HCT116 (cell line): Measurements from ENCODE around the gene CECR2. TPM values are rescaled to one million over a fixed set of nuclear protein-coding genes. Genes with fewer than 3 reads are reported as not detected.

Experiments
- ATAC-seq: fragments of 200-7000 bp; cut with Tn5 transposase; 2 replicates; pipeline ENCODE4 v1.9.1; 2020; ENCODE audit warnings: mild to moderate bottlenecking, moderate library complexity
- BruUV-seq: library from RNA; stranded (reverse); fragments of 400-500 nt; replicated peaks from 2 replicates; lab custom pipeline; 2021; lab: Mats Ljungman, UMichigan
- CTCF ChIA-PET: fragments of 300-600 bp; sonication (Branson Sonifier 250); formaldehyde crosslinking; loops from one replicate; lab custom pipeline; 2021; ENCODE audit warnings: antibody characterized with exemption; lab: Charles Lee
- POLR2A ChIA-PET: fragments of 300-600, 350-600 bp; sonication (Branson Sonifier 250); formaldehyde crosslinking; loops from one replicate; lab custom pipeline; 2021; ENCODE audit warnings: antibody characterized with exemption; lab: Charles Lee
- RAD21 ChIA-PET, 2 experiments: fragments of 300-600 bp; sonication (Branson Sonifier 250); formaldehyde crosslinking; loops; one replicate each; lab custom pipeline; 2023; ENCODE audit warnings: low total read pairs in 2 of 2; ENCODE audit not compliant: uncharacterized antibody in 2 of 2, unreplicated experiment in 2 of 2, low non-redundant PET in 1 of 2; lab: Charles Lee
- DNase-seq: peaks from one replicate; pipeline ENCODE4 v3.0.0-alpha.2; 2010; ENCODE audit warnings: low read depth, low spot score
- H2AFZ ChIP-seq: fragments of 200-600 bp; shearing (Covaris generic), sonication (generic); 2 replicates; pipeline ENCODE4 v1.6.1; 2017; ENCODE audit warnings: low read depth, mixed run types, mixed read lengths, antibody characterized with exemption, low read length; ENCODE audit not compliant: poor library complexity, severe bottlenecking
- H3K27ac ChIP-seq: 2 replicates; pipeline ENCODE4 v1.5.1; 2012; ENCODE audit warnings: low read depth, low read length
- H3K27me3 ChIP-seq: fragments of 200-600 bp; sonication (generic); 2 replicates; pipeline ENCODE4 v1.6.1; 2016; ENCODE audit warnings: mixed run types, low read length, mixed read lengths; ENCODE audit not compliant: insufficient read depth
- H3K36me3 ChIP-seq, 2 experiments: fragments of 200-500 bp in 1 of 2; fragments of 200-600 bp in 1 of 2; sonication (Bioruptor generic) in 1 of 2; sonication (generic) in 1 of 2; 2 replicates each; pipeline versions ENCODE4 v1.5.1 to v1.6.1; 2014 to 2016; ENCODE audit warnings: low read length in 2 of 2, inconsistent platforms in 1 of 2, mixed read lengths in 1 of 2, mixed run types in 1 of 2; ENCODE audit not compliant: insufficient read depth in 2 of 2, control insufficient read depth in 1 of 2
- H3K4me1 ChIP-seq, 2 experiments: fragments of 200-600 bp in 1 of 2; sonication (generic) in 1 of 2; 2 replicates each; pipeline versions ENCODE4 v1.5.1 to v1.6.1; 2012 to 2017; ENCODE audit warnings: low read length in 2 of 2, inconsistent platforms in 1 of 2, mild to moderate bottlenecking in 1 of 2, mixed read lengths in 1 of 2, mixed run types in 1 of 2, moderate library complexity in 1 of 2; ENCODE audit not compliant: insufficient read depth in 2 of 2, control insufficient read depth in 1 of 2
- H3K4me2 ChIP-seq: fragments of 200-600 bp; sonication (generic); 2 replicates; pipeline ENCODE4 v1.6.1; 2017; ENCODE audit warnings: mixed run types, low read length, mixed read lengths
- H3K4me3 ChIP-seq, 2 experiments: fragments of 200-600 bp in 1 of 2; sonication (generic) in 1 of 2; replicated peaks in 1 of 2; 2 replicates each; pipeline ENCODE4 v1.5.1; 2011 to 2016; ENCODE audit warnings: low read length in 2 of 2, control low read depth in 1 of 2, low read depth in 1 of 2, mild to moderate bottlenecking in 1 of 2, mixed read lengths in 1 of 2, mixed run types in 1 of 2
- H3K79me2 ChIP-seq: fragments of 200-600 bp; sonication (generic); 2 replicates; pipeline ENCODE4 v1.6.1; 2017; ENCODE audit warnings: mild to moderate bottlenecking, mixed run types, low read length, moderate library complexity, mixed read lengths; ENCODE audit not compliant: insufficient read depth
- H3K9ac ChIP-seq: fragments of 200-600 bp; sonication (generic); 2 replicates; pipeline ENCODE4 v1.6.1; 2016; ENCODE audit warnings: low read length, mixed read lengths
- H3K9me2 ChIP-seq: fragments of 200-600 bp; sonication (generic), shearing (Covaris generic); 2 replicates; pipeline ENCODE4 v1.6.1; 2017; ENCODE audit warnings: mixed run types, mild to moderate bottlenecking, moderate library complexity; ENCODE audit not compliant: insufficient read depth
- H3K9me3 ChIP-seq, 2 experiments: fragments of 200-500 bp in 1 of 2; fragments of 200-600 bp in 1 of 2; sonication (Bioruptor generic) in 1 of 2; sonication (generic) in 1 of 2; 2 replicates each; pipeline ENCODE4 v1.6.1; 2014 to 2017; ENCODE audit warnings: low read length in 2 of 2, mixed read lengths in 2 of 2, inconsistent platforms in 1 of 2, low read depth in 1 of 2, mild to moderate bottlenecking in 1 of 2, mixed run types in 1 of 2, moderate library complexity in 1 of 2; ENCODE audit not compliant: control insufficient read depth in 1 of 2, insufficient read depth in 1 of 2
- H4K20me1 ChIP-seq: fragments of 200-600 bp; sonication (generic), shearing (Covaris generic); 2 replicates; pipeline ENCODE4 v1.6.1; 2017; ENCODE audit warnings: mixed run types, mild to moderate bottlenecking, moderate library complexity; ENCODE audit not compliant: insufficient read depth
- CEBPB ChIP-seq: IDR thresholded peaks from 2 replicates; pipeline ENCODE4 v1.6.1; 2012; ENCODE audit warnings: low read depth
- CTCF ChIP-seq, 3 experiments: fragments of 200-600 bp in 1 of 3; sonication (generic) in 1 of 3; IDR thresholded peaks in 2 of 3; conservative IDR thresholded peaks in 1 of 3; 2 replicates each; pipeline ENCODE4 v1.5.1; 2012 to 2017; ENCODE audit warnings: low read depth in 2 of 3, low read length in 2 of 3, antibody characterized with exemption in 1 of 3, borderline replicate concordance in 1 of 3, control low read depth in 1 of 3, mild to moderate bottlenecking in 1 of 3, mixed read lengths in 1 of 3, mixed run types in 1 of 3, moderate library complexity in 1 of 3; ENCODE audit not compliant: insufficient read depth in 1 of 3
- EGR1 ChIP-seq: IDR thresholded peaks from 2 replicates; pipeline ENCODE4 v1.6.1; 2012; ENCODE audit warnings: low read depth
- EZH2 ChIP-seq: fragments of 200-600 bp; sonication (generic); IDR thresholded peaks from 2 replicates; pipeline ENCODE4 v1.6.1; 2017; ENCODE audit warnings: antibody characterized with exemption, mixed run types
- EZH2phosphoT487 ChIP-seq: fragments of 200-600 bp; IDR thresholded peaks from 2 replicates; pipeline ENCODE4 v1.6.1; 2018; ENCODE audit warnings: antibody characterized with exemption, borderline replicate concordance
- FOSL1 ChIP-seq: IDR thresholded peaks from 2 replicates; pipeline ENCODE4 v1.6.1; 2012; ENCODE audit warnings: low read depth
- POLR2A ChIP-seq: IDR thresholded peaks from 2 replicates; pipeline ENCODE4 v1.7.0; 2011; ENCODE audit warnings: borderline replicate concordance; ENCODE audit not compliant: insufficient read depth, insufficient read length; ENCODE audit errors: extremely low read depth
- REST ChIP-seq: IDR thresholded peaks from 2 replicates; pipeline ENCODE4 v1.6.1; 2012; ENCODE audit warnings: low read depth
- SIN3A ChIP-seq: IDR thresholded peaks from 2 replicates; pipeline ENCODE4 v1.6.1; 2012; ENCODE audit warnings: low read depth
- SP1 ChIP-seq: IDR thresholded peaks from 2 replicates; pipeline ENCODE4 v1.6.1; 2012; ENCODE audit warnings: low read depth
- SRF ChIP-seq: IDR thresholded peaks from 2 replicates; pipeline ENCODE4 v1.6.1; 2012; ENCODE audit warnings: low read depth
- TCF7L2 ChIP-seq: IDR thresholded peaks from 2 replicates; pipeline ENCODE4 v1.7.0; 2011; ENCODE audit warnings: borderline replicate concordance, inconsistent platforms; ENCODE audit not compliant: insufficient read depth, insufficient read length; ENCODE audit errors: extremely low read depth
- ZBTB33 ChIP-seq: IDR thresholded peaks from 2 replicates; pipeline ENCODE4 v1.6.1; 2011; ENCODE audit warnings: mild to moderate bottlenecking, low read length, moderate library complexity; ENCODE audit not compliant: insufficient replicate concordance; ENCODE audit errors: extremely low read depth
- ZFX ChIP-seq: fragments of 450-650 bp; IDR thresholded peaks from 2 replicates; pipeline ENCODE4 v1.6.1; 2017
- ZNF274 ChIP-seq: fragments of 200-500 bp; sonication (Bioruptor generic); IDR thresholded peaks from 2 replicates; pipeline ENCODE4 v1.6.1; 2014; ENCODE audit warnings: mild to moderate bottlenecking, low read depth, low read length, inconsistent platforms
- intact Hi-C: fragments of 100-400 bp; cut with micrococcal nuclease; formaldehyde crosslinking; loops from 2 replicates; pipeline ENCODE4 v1.10.0; 2022
- total RNA-seq: library from RNA; stranded (reverse); gene quantifications from one replicate; pipeline ENCODE4 v1.2.1, GENCODE V29; 2021; ENCODE audit not compliant: unreplicated experiment

The CECR2 gene
- total RNA-seq, 1 experiment from 2014 or later: 6.0 TPM

GRCh38 chr22:17343766-17344165 is 25.5 kb upstream of the CECR2 start (continued):
- TF ChIP-seq ZBTB33 (no peak), CEBPB (no peak), EZH2phosphoT487 (no peak), EGR1 (no peak), POLR2A (no peak), SIN3A (no peak)

GRCh38 chr22:17346578-17346977 is 22.7 kb upstream of the CECR2 start:
- DNase-seq (no peak), ATAC-seq (no peak)
- BruUV-seq: no TSS peak
- Histone ChIP-seq H2AFZ (no peak overlapping the region), H3K27me3 (no peaks in the 10 kb centered on the region), H3K9me3 (no peaks in the 10 kb centered on the region), H3K4me1 (no peaks in the 10 kb centered on the region), H3K9me2 (no peaks in the 10 kb centered on the region), H3K79me2 (no peaks in the 10 kb centered on the region), H3K4me2 (no peak overlapping the region), H4K20me1 (no peaks in the 10 kb centered on the region), H3K9ac (no peak overlapping the region), H3K4me3 (no peak overlapping the region), H3K27ac (no peak overlapping the region), H3K36me3 (no peaks in the 10 kb centered on the region)
- POLR2A ChIA-PET: interaction anchor here (0.7 kb wide), 1 partner anchor 44 kb away, joined by 3 read pairs; no protein-coding TSS in a partner anchor
- intact Hi-C loops: no loop called here
- RAD21 ChIA-PET: no interaction called here
- no peak for TF ChIP-seq ZFX
- no peak for TF ChIP-seq SIN3A
- no peak for TF ChIP-seq EZH2
- no peak for TF ChIP-seq FOSL1
- no peak for TF ChIP-seq ZNF274
- no peak for TF ChIP-seq ZBTB33
- TF ChIP-seq TCF7L2: no peak
- no peak for TF ChIP-seq SRF
- TF ChIP-seq CTCF (IDR thresholded peaks at IDR 0.05 in 2 of 3, conservative IDR thresholded peaks at IDR 0.05 in 1 of 3; ENCODE audit: borderline replicate concordance in 1 of 3, insufficient read depth in 1 of 3, low read depth in 2 of 3, low read length in 2 of 3): no peak
- no peak for TF ChIP-seq SP1
- TF ChIP-seq REST: no peak
- CTCF ChIA-PET: interaction anchor here (1.4 kb wide), 1 partner anchor 175 kb away, joined by 6 read pairs; no protein-coding TSS in a partner anchor
